Liver (tissue), 2 donors: ENCODE results near the gene CEP128.

Experiments used
- CTCF ChIP-seq: fragments of 150-350 bp; IDR thresholded peaks from 2 replicates; pipeline ENCODE4 v1.5.1; 2017; ENCODE audit warnings: improper control_type of control experiment, low read depth, low read length; ENCODE audit not compliant: missing input control
- FOXA1 ChIP-seq: IDR thresholded peaks from 2 replicates; pipeline ENCODE4 v1.6.1; 2016; ENCODE audit warnings: antibody characterized with exemption
- donor health status: healthy.

- TF ChIP-seq CTCF: no peak
- no peak for TF ChIP-seq FOXA1
Measured at GRCh38 chr14:80714474-80714873, 227.1 kb downstream of the CEP128 start.
